GM10248 (cell line): ENCODE measurements around the gene RAD51B.
A peak's percentile ranks its signal among the peaks of the same experiment; 100 is the strongest.

Experiments used
- CTCF ChIA-PET: fragments of 300-600 bp; sonication (Branson Sonifier 250); formaldehyde crosslinking; extraction: SDS; loops from one replicate; lab custom pipeline; 2021; ENCODE audit warnings: antibody characterized with exemption; lab: Yijun Ruan, JAX
- POLR2A ChIA-PET: fragments of 350-650 bp; sonication (Branson Sonifier 250); formaldehyde crosslinking; extraction: SDS; loops from one replicate; lab custom pipeline; 2020; ENCODE audit warnings: antibody characterized with exemption; lab: Yijun Ruan, JAX
- DNase-seq: peaks from one replicate; pipeline ENCODE4 v3.0.0; 2012; ENCODE audit errors: extremely low spot score
- TF ChIP-seq, protein P1 (sequence below): IDR thresholded peaks from 2 replicates; pipeline ENCODE4 v1.5.1; 2012; ENCODE audit warnings: mild to moderate bottlenecking, low read depth; ENCODE audit errors: extremely low read depth, missing control alignments, control extremely low read depth

Gene RAD51B

DNA sequence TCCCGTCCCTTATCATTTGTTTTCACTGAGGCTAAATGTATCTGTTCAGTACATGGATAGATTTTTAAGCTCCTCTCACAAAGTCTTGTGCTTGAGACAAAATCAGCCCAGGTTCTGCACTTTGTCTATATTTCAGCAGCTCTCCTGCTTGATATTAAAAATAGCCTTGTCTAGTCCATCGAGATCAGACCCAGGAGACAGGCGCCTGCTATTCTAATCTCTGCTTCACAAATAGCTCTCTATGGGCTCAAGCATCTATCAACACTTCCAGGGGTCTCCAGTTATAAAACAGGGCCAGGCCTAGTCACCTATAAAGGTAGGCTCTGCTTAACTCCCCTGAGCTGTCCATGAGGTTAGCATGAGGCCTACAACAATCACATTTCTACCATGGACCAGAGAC lies 910.8 kb downstream of the RAD51B start:
- TF ChIP-seq, protein P1, sequence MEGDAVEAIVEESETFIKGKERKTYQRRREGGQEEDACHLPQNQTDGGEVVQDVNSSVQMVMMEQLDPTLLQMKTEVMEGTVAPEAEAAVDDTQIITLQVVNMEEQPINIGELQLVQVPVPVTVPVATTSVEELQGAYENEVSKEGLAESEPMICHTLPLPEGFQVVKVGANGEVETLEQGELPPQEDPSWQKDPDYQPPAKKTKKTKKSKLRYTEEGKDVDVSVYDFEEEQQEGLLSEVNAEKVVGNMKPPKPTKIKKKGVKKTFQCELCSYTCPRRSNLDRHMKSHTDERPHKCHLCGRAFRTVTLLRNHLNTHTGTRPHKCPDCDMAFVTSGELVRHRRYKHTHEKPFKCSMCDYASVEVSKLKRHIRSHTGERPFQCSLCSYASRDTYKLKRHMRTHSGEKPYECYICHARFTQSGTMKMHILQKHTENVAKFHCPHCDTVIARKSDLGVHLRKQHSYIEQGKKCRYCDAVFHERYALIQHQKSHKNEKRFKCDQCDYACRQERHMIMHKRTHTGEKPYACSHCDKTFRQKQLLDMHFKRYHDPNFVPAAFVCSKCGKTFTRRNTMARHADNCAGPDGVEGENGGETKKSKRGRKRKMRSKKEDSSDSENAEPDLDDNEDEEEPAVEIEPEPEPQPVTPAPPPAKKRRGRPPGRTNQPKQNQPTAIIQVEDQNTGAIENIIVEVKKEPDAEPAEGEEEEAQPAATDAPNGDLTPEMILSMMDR: no peak
- DNase-seq: no peak
- ChIA-PET POLR2A (no interaction called here), CTCF (interaction anchor here (1.0 to 6.3 kb wide), 5 partner anchors 10 to 481 kb away, joined by 3 to 35 read pairs (median 3); no protein-coding TSS in a partner anchor)

DNA sequence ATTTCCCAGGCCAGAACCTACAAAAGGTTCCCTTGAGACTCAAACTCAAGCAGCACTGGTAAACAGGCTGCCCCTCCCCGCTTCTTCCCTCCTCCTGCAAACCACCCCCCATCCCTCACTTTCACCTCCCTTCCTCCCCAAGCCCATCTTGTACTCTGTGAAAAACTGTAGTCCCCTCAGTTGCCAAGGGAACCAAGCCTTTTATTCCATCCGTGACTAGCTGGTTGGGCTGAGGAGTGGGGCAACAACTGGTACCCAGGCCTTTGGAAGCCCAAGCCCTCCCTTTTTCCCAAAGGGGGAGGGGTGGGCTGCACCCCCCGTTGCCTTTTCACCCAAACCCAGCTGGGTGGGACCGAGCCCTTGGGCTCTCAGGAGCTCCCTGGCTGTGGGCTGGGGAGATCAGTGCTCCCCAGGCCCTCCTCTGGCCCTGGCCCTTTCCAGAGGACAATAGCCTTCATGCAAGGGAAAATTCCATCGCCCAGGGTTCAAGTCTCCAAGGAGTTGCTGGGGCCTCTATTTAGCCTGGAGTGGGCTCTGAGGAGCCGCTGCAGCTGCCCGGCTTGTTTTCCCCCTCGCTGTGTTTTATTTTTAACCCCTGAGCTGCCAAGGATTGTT lies 911.3 kb downstream of the RAD51B start:
- POLR2A ChIA-PET: interaction anchor here (0.7 kb wide), 1 partner anchor 53 kb away, joined by 4 read pairs; no protein-coding TSS in a partner anchor
- TF ChIP-seq, protein P1: no peak
- CTCF ChIA-PET: interaction anchor here (1.0 to 6.3 kb wide), 6 partner anchors 11 to 481 kb away, joined by 3 to 35 read pairs (median 4); no protein-coding TSS in a partner anchor
- no peak for DNase-seq

DNA sequence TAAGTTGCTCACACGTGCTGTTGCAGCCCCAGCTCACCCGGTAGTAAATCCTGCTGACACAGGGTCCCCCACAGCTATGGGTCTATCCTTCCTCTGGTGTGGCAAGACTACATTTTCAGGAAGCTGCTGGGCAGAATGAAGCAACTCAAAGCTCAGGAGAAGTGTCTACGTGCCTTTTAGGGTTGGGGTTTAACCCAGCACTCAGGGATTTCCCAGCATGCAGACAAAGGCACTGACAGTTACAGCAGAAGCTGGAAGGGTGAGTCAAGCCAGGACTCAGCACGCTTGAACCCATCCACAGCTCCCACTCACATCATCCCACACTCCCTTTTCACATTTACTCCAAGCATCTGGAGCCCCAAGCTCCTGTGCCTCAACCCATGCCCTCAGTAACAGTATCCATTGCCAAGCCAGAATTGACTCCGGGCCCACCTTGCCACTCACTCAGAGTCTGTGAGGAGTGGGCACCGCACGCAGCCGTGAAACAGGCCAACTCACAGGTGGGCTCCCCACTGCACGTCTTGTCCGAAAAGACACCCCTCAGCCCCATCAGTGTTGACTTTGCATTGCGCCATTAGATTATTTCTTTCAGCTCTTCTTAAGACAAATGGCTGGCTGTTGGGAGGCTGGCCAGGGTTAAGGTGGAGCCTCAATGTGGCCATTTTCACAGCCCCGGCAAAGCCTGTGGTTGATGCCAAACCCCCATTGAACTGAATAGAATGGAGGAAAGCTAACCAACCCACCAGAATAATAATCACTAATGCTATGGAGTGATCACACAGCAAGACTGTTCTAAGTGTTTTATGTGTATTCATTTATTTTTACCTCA lies 913.7 kb downstream of the RAD51B start:
- TF ChIP-seq, protein P1: no peak
- peak; percentile 66 for DNase-seq
- POLR2A ChIA-PET: no interaction called here
- CTCF ChIA-PET: interaction anchor here (0.9 to 6.3 kb wide), 8 partner anchors 11 to 484 kb away, joined by 3 to 35 read pairs (median 4); no protein-coding TSS in a partner anchor

DNA sequence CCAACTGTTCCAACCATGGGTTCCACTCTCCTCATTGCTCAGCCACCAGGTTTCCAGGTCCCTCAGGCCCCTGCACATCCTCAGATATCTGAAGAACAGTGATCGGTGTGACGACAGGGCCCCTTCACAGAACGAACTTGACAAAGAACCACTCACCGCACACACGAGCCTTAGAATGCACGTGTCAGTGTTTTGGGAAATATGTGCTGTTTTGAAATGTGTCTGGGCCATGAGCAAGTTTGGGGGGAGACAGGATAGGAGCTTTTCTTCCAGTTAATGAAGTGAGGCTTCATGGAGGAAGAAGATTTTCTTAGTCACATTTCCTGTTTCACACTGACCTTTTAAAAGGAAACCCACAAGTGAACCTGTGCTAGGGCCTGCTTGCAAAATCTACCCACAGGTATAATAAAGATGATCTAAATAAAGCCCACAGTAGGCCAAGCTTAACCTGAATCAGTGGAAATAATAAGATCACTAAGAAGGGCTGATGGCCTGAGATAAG lies 914.7 kb downstream of the RAD51B start:
- peak; percentile 59 for DNase-seq
- TF ChIP-seq, protein P1: no peak
- ChIA-PET POLR2A (no interaction called here), CTCF (interaction anchor here (1.0 to 1.6 kb wide), 3 partner anchors 10 to 485 kb away, joined by 3 to 5 read pairs (median 4); no protein-coding TSS in a partner anchor)

DNA sequence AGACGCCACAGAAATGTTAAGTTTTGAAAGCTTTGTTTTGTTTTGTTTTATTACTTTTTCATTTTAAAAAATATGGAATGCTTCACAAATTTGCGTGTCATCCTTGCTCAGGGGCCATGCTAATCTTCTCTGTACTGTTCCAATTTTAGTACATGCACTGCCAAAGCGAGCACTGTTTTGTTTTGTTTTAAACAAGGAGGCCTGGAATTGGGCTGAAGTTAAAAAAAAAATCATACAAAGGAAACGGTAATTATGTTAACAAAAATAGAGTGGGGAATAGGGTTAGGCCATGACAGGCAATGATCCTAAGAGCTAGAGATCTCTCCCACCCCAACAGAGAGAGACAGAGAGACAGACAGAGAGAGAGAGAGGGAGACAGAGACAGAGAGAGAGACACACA lies 916.3 kb downstream of the RAD51B start:
- ChIA-PET CTCF (no interaction called here), POLR2A (no interaction called here)
- no peak for DNase-seq
- TF ChIP-seq, protein P1: no peak

DNA sequence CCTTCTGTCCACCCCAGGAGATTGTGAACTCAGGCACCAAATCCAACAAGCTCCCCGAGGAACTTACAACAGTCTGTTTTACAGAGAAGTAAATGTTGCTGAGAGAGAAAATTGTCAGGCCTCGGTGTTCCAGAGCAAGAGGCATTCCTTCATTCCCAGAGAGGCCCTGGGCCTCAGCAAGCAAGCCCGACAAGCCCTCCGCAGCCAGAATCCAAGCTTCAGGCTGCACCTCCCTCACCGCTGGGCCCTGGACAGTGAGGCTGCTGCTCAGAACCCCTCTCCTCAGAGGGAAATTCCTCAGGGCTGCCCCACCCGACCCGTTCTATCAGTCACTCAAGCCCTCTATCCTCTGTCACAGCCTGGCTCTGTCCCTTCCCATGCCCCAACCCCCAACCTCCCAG lies 916.9 kb downstream of the RAD51B start:
- no peak for DNase-seq
- POLR2A ChIA-PET: no interaction called here
- TF ChIP-seq, protein P1: no peak
- CTCF ChIA-PET: interaction anchor here (1.2 kb wide), 1 partner anchor 25 kb away, joined by 3 read pairs; no protein-coding TSS in a partner anchor
